OCI-LY1 (cell line): ENCODE measurements around the gene LPIN3.

Source experiments
- H2AFZ ChIP-seq: fragments of 200-600 bp; sonication (generic), shearing (Covaris generic); 2 replicates; pipeline ENCODE4 v1.6.0; 2014; ENCODE audit warnings: antibody characterized with exemption, mild to moderate bottlenecking, low read length
- H3F3A ChIP-seq: fragments of 200-600 bp; sonication (generic), shearing (Covaris generic); 2 replicates; pipeline ENCODE4 v1.6.0; 2014; ENCODE audit warnings: mild to moderate bottlenecking, antibody characterized with exemption, low read length, moderate library complexity; ENCODE audit not compliant: insufficient read depth
- H3K27ac ChIP-seq: fragments of 200-600 bp; sonication (generic); 2 replicates; pipeline ENCODE4 v1.5.1; 2014; ENCODE audit warnings: low read length, mixed run types, mild to moderate bottlenecking, low read depth; ENCODE audit not compliant: poor library complexity, severe bottlenecking
- H3K27me3 ChIP-seq: fragments of 200-600 bp; sonication (generic); 2 replicates; pipeline ENCODE4 v1.6.0; 2014; ENCODE audit warnings: antibody characterized with exemption, mild to moderate bottlenecking, low read length, moderate library complexity; ENCODE audit not compliant: insufficient read depth
- H3K36me3 ChIP-seq: fragments of 200-600 bp; sonication (generic); 2 replicates; pipeline ENCODE4 v1.6.1; 2014; ENCODE audit warnings: mild to moderate bottlenecking, antibody characterized with exemption, low read length, moderate library complexity, mixed read lengths; ENCODE audit not compliant: insufficient read depth
- H3K4me1 ChIP-seq: fragments of 200-600 bp; sonication (generic); 2 replicates; pipeline ENCODE4 v1.5.1; 2014; ENCODE audit warnings: mild to moderate bottlenecking, low read length, moderate library complexity; ENCODE audit not compliant: insufficient read depth, severe bottlenecking
- H3K4me2 ChIP-seq: fragments of 200-600 bp; sonication (generic), shearing (Covaris generic); 2 replicates; pipeline ENCODE4 v1.6.1; 2014; ENCODE audit warnings: low read length
- H3K4me3 ChIP-seq: fragments of 200-600 bp; sonication (generic); 2 replicates; pipeline ENCODE4 v1.5.1; 2014; ENCODE audit warnings: low read length, low read depth, mild to moderate bottlenecking, mixed read lengths; ENCODE audit not compliant: poor library complexity, severe bottlenecking
- H3K79me2 ChIP-seq: fragments of 200-600 bp; shearing (Covaris generic); 2 replicates; pipeline ENCODE4 v1.6.1; 2016; ENCODE audit warnings: mixed run types, low read length, mixed read lengths; ENCODE audit not compliant: insufficient read depth
- H3K9ac ChIP-seq: fragments of 200-600 bp; sonication (generic), shearing (Covaris generic); 2 replicates; pipeline ENCODE4 v1.6.1; 2014; ENCODE audit warnings: mild to moderate bottlenecking, low read length, mixed read lengths
- H3K9me2 ChIP-seq: fragments of 200-600 bp; sonication (generic), shearing (Covaris generic); 2 replicates; pipeline ENCODE4 v1.6.1; 2014; ENCODE audit warnings: low read depth, mild to moderate bottlenecking, low read length, mixed read lengths
- H3K9me3 ChIP-seq: fragments of 200-600 bp; shearing (Covaris generic); 2 replicates; pipeline ENCODE4 v1.6.1; 2014; ENCODE audit warnings: low read length, mixed read lengths
- H4K20me1 ChIP-seq: fragments of 200-600 bp; sonication (generic), shearing (Covaris generic); 2 replicates; pipeline ENCODE4 v1.6.0; 2016; ENCODE audit warnings: mild to moderate bottlenecking, low read length; ENCODE audit not compliant: insufficient read depth
- EZH2 ChIP-seq: fragments of 200-600 bp; sonication (generic), shearing (Covaris generic); IDR thresholded peaks from 2 replicates; pipeline ENCODE4 v1.8.0; 2017; ENCODE audit warnings: borderline replicate concordance, mixed run types, mild to moderate bottlenecking, antibody characterized with exemption, low read length, moderate library complexity, mixed read lengths
- TF ChIP-seq, protein P1 (sequence below): fragments of 200-600 bp; sonication (generic), shearing (Covaris generic); IDR thresholded peaks from 2 replicates; pipeline ENCODE4 v1.5.1; 2017; ENCODE audit warnings: mild to moderate bottlenecking, antibody characterized with exemption, low read length, moderate library complexity, mixed read lengths

LPIN3 gene

GRCh38 chr20:41336711-41337492 is 3.7 kb upstream of the LPIN3 start:
- Histone ChIP-seq H3K27me3 (0 out of 2 replicates have a peak, but pooled peaks cover 3% of the 10 kb centered on the region), H3K79me2 (no peaks in the 10 kb centered on the region), H3K36me3 (no peaks in the 10 kb centered on the region), H3K9me2 (no peaks in the 10 kb centered on the region), H3F3A (no peaks in the 10 kb centered on the region), H2AFZ (no peak overlapping the region), H3K9me3 (no peaks in the 10 kb centered on the region), H3K4me2 (no peak overlapping the region), H3K27ac (no peak overlapping the region), H3K4me3 (no peak overlapping the region), H4K20me1 (no peaks in the 10 kb centered on the region), H3K4me1 (peaks cover 11% of the 10 kb centered on the region), H3K9ac (no peak overlapping the region)
- TF ChIP-seq EZH2, result no peak
- TF ChIP-seq, protein P1, sequence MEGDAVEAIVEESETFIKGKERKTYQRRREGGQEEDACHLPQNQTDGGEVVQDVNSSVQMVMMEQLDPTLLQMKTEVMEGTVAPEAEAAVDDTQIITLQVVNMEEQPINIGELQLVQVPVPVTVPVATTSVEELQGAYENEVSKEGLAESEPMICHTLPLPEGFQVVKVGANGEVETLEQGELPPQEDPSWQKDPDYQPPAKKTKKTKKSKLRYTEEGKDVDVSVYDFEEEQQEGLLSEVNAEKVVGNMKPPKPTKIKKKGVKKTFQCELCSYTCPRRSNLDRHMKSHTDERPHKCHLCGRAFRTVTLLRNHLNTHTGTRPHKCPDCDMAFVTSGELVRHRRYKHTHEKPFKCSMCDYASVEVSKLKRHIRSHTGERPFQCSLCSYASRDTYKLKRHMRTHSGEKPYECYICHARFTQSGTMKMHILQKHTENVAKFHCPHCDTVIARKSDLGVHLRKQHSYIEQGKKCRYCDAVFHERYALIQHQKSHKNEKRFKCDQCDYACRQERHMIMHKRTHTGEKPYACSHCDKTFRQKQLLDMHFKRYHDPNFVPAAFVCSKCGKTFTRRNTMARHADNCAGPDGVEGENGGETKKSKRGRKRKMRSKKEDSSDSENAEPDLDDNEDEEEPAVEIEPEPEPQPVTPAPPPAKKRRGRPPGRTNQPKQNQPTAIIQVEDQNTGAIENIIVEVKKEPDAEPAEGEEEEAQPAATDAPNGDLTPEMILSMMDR, result no peak

GRCh38 chr20:41339957-41340326 is 679 bp upstream of the LPIN3 start:
- H3K79me2 ChIP-seq, result no peaks in the 10 kb centered on the region
- peak overlapping the region; percentile 71 for H3K4me2 ChIP-seq
- H3K9me3 ChIP-seq, result no peaks in the 10 kb centered on the region
- peaks cover 11% of the 10 kb centered on the region for H3K4me1 ChIP-seq
- no peaks in the 10 kb centered on the region for H4K20me1 ChIP-seq
- no peak overlapping the region for H3K9ac ChIP-seq
- H3F3A ChIP-seq, result no peaks in the 10 kb centered on the region
- no peak overlapping the region for H3K27ac ChIP-seq
- no peak overlapping the region for H2AFZ ChIP-seq
- no peaks in the 10 kb centered on the region for H3K27me3 ChIP-seq
- H3K4me3 ChIP-seq, result peak overlapping the region; percentile 51
- H3K36me3 ChIP-seq, result no peaks in the 10 kb centered on the region
- H3K9me2 ChIP-seq, result no peaks in the 10 kb centered on the region
- no peak for TF ChIP-seq EZH2
- TF ChIP-seq, protein P1, result peak; percentile 99

GRCh38 chr20:41342474-41343464 is 2.1 kb downstream of the LPIN3 start:
- Histone ChIP-seq H3K4me2 (no peak overlapping the region), H2AFZ (no peak overlapping the region), H3K9me3 (no peaks in the 10 kb centered on the region), H3K9ac (no peak overlapping the region), H3K27me3 (no peaks in the 10 kb centered on the region), H3K27ac (no peak overlapping the region), H3K79me2 (no peaks in the 10 kb centered on the region), H3F3A (no peaks in the 10 kb centered on the region), H3K36me3 (no peaks in the 10 kb centered on the region), H3K9me2 (no peaks in the 10 kb centered on the region), H3K4me1 (peaks cover 11% of the 10 kb centered on the region), H4K20me1 (no peaks in the 10 kb centered on the region), H3K4me3 (no peak overlapping the region)
- TF ChIP-seq EZH2, result no peak
- TF ChIP-seq, protein P1, result no peak
